AG09309 (cell line): Measurements from ENCODE around the gene LAGE3.
A peak's percentile ranks its signal among the peaks of the same experiment; 100 is the strongest.

Source experiments
- DNase-seq: peaks from one replicate; pipeline ENCODE4 v3.0.0-alpha.2; 2010; ENCODE audit warnings: low read depth
- H3K4me3 ChIP-seq: 2 replicates; pipeline ENCODE4 v1.5.1; 2011; ENCODE audit warnings: mild to moderate bottlenecking, low read depth, low read length, moderate library complexity; ENCODE audit not compliant: control insufficient read depth
- CTCF ChIP-seq: IDR thresholded peaks from 2 replicates; pipeline ENCODE4 v1.5.1; 2011; ENCODE audit warnings: mild to moderate bottlenecking, low read depth, low read length, inconsistent platforms; ENCODE audit not compliant: insufficient read depth, control insufficient read depth; ENCODE audit errors: missing control alignments

Gene LAGE3

DNA sequence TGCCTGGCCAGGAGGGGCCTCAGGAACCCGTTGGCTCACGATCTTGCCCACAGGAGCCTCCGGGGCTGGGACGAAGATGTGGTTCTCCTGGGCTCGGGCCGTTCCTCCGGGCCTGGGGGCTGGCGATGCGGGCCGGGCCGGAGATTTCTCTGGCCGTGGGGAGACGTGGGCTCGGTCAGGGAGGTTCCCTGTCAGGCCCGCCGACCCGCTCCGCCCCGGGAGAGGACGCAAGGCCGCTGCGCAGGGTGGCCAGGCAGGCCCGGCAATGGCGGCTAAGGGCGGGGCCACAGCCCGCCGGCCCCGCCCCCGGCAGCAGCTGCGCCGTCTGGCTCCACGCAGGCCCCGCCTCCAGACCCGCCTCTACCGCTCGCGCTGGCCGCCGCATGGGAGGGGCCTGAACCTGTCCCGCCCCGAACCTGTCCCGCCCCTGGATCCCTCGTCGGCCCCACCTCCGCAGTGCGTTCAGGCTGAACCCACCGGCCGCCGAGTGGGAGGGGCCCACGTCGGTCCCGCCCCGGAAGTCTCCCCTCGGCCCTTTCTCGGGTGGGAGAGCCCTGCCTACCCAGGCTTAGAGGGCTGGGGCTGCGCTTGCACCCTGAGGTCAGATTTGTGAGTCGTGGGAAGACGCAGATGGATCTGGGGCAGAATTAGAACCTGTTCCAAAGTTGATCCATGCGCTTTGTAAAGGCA, 37.0 kb upstream of the LAGE3 start, which contains the start of gene FAM3A:
TSS of gene FAM3A (minus strand) at position 267 of the 690 bp plus-strand sequence. CDS start 460 bp downstream, outside the sequence.
- peak; percentile 35 for DNase-seq
- TF ChIP-seq CTCF, result no peak
- H3K4me3 ChIP-seq, result peak within 1 kb of the TSS; percentile 83

DNA sequence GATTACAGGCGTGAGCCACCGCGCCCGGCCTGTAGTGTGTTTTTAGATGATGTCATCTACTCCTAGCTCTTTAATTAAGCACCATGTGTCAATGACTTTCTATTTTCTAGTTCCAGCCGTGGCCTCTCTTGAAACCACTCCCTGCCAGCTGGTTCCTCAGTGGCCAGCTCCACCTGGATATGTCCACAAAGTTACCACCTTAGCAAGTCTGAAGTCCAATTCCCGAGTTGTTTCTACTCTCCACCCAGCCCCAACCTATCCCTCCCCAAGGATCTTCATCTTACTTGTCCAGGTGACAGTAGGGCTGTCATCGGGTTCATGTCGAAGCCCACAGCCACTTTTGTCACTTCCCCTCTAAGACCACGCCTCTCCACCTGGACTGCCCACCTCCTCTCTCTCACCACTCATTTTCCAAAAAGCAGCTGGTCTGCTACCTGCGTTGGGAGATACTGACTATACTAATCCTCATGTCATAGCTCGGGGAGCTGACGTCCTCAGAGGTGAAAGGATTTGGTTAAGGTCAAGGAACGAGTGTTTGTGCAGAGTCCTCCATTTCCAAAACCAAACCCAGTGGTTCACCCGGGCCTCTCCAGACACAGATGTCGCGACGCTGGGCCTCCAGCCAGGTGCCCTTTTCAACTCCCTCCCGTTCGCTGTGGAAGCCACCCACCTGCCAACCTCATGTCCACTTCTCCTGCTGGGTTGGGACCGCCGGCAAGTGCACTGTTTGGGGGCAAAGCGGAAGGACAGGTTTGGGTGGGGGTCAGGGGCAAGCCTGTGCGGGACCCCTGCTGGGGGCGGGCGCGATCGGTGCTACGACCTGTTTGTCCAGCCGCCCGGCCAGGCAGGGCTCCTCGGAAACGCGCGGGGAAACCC, 36.2 kb upstream of the LAGE3 start:
- DNase-seq, result no peak
- no peak for TF ChIP-seq CTCF
- peak overlapping the region; percentile 83 for H3K4me3 ChIP-seq

GRCh38 chrX:154513716-154514115, 34.6 kb upstream of the LAGE3 start:
- H3K4me3 ChIP-seq, result no peak overlapping the region
- DNase-seq, result no peak
- no peak for TF ChIP-seq CTCF

DNA sequence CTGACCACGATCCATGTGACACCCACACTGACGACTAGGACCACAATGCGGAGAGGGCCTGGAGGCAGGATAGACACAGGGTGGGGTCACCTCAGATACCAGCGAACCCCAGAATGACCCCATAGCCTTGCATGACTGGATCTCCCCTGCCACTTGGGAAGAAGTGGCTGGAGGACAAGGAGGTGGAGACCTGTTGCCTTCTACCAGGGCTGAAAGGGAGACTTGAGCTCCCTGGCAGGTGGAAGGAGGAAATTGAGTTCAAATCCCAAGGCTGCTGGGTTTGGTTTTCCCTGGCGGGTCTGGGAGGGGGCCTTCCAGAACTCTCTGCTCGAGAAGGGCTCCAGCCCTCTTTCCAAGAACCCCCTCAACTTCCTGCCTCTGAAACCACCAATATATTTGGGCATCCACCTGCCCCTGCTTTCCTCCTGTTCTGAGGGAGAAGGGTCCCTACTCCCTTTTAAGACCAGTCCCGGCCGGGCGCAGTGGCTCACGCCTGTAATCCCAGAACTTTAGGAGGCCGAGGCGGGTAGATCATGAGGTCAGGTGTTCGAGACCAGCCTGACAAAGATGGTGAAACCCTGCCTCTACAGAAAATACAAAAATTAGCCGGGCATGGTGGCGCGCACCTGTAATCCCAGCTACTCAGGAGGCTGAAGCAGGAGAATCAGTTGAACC, 33.9 kb upstream of the LAGE3 start:
- H3K4me3 ChIP-seq, result no peak overlapping the region
- no peak for TF ChIP-seq CTCF
- no peak for DNase-seq

DNA sequence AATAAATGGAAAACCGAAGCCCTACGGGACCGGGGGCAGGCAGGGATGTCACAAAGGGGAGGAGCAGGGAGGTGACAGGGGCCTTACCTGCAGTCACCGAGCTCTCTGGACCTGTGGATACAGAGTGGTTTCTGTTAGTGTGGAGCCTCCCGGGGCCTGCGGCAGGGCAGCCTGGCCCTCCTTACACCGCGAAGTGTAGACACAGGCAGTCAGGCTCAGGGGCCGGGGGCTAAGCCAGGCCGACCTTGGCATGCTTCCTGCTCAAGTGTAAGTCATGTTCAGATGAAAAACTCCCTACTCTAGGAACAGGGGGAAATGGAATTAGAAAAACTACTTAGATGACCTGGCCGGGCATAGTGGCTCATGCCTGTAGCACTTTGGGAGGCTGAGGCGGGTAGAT, 32.7 kb upstream of the LAGE3 start:
- no peak overlapping the region for H3K4me3 ChIP-seq
- DNase-seq, result no peak
- no peak for TF ChIP-seq CTCF

- no peak overlapping the region for H3K4me3 ChIP-seq
- no peak for TF ChIP-seq CTCF
Observed at GRCh38 chrX:154509455-154509854, 30.4 kb upstream of the LAGE3 start.

More at GRCh38 chrX:154509455-154509854, 30.4 kb upstream of the LAGE3 start:
- DNase-seq, result no peak
